NT2/D1 (cell line): ENCODE results near the gene EEF2KMT.
"Not testable (repeated sequence)": the region's sequence is repeated elsewhere in the genome, so short reads cannot be mapped to it uniquely, and the experiment has no call there.

ENCODE experiments used
- DNase-seq: peaks from one replicate; pipeline ENCODE4 v3.0.0-alpha.2; 2011; ENCODE audit warnings: low read depth, low spot score
- H3K27me3 ChIP-seq: 2 replicates; pipeline ENCODE4 v1.6.0; 2011; ENCODE audit warnings: mild to moderate bottlenecking; ENCODE audit not compliant: insufficient read length, insufficient read depth
- H3K36me3 ChIP-seq: 2 replicates; pipeline ENCODE4 v1.6.1; 2011; ENCODE audit warnings: mild to moderate bottlenecking, low read length, mixed read lengths; ENCODE audit not compliant: insufficient read depth, insufficient read length
- H3K4me1 ChIP-seq: 2 replicates; pipeline ENCODE4 v1.5.1; 2011; ENCODE audit not compliant: insufficient read depth, insufficient read length
- H3K4me3 ChIP-seq: 2 replicates; pipeline ENCODE4 v1.5.1; 2011; ENCODE audit warnings: low read depth; ENCODE audit not compliant: insufficient read length
- H3K9ac ChIP-seq: 2 replicates; pipeline ENCODE4 v1.6.0; 2011; ENCODE audit warnings: low read depth; ENCODE audit not compliant: insufficient read length
- H3K9me3 ChIP-seq: 2 replicates; pipeline ENCODE4 v1.5.1; 2011; ENCODE audit warnings: mild to moderate bottlenecking, low read length; ENCODE audit not compliant: insufficient read depth
- SUZ12 ChIP-seq: IDR thresholded peaks from 2 replicates; pipeline ENCODE4 v1.6.1; 2011; ENCODE audit not compliant: insufficient read length, insufficient read depth; ENCODE audit errors: extremely low read depth
- YY1 ChIP-seq: IDR thresholded peaks from 2 replicates; pipeline ENCODE4 v1.6.1; 2011; ENCODE audit not compliant: insufficient read length, insufficient read depth
- ZNF274 ChIP-seq: IDR thresholded peaks from 2 replicates; pipeline ENCODE4 v1.6.1; 2011; ENCODE audit warnings: mild to moderate bottlenecking, low read depth, low read length

EEF2KMT gene

GRCh38 chr16:5054876-5055865 is 42.4 kb downstream of the EEF2KMT start:
- Histone ChIP-seq H3K4me1 (peaks cover 5% of the 10 kb centered on the region), H3K9me3 (no peaks in the 10 kb centered on the region), H3K27me3 (no peaks in the 10 kb centered on the region), H3K4me3 (no peak overlapping the region), H3K9ac (no peak overlapping the region), H3K36me3 (peaks cover 8% of the 10 kb centered on the region)
- no peak for TF ChIP-seq SUZ12
- no peak for TF ChIP-seq ZNF274
- TF ChIP-seq YY1, result no peak
- no peak for DNase-seq

- Histone ChIP-seq H3K4me3 (no peak overlapping the region), H3K9me3 (no peaks in the 10 kb centered on the region), H3K9ac (no peak overlapping the region), H3K27me3 (no peaks in the 10 kb centered on the region), H3K4me1 (peaks cover 6% of the 10 kb centered on the region), H3K36me3 (peaks cover 23% of the 10 kb centered on the region)
- no peak for TF ChIP-seq YY1
- TF ChIP-seq ZNF274, result no peak
- no peak for TF ChIP-seq SUZ12
- no peak for DNase-seq
Observed at GRCh38 chr16:5046914-5047313, 50.7 kb downstream of the EEF2KMT start.

- H3K36me3 ChIP-seq, result peaks cover 23% of the 10 kb centered on the region
- no peak overlapping the region for H3K9ac ChIP-seq
- no peak overlapping the region for H3K4me3 ChIP-seq
- no peaks in the 10 kb centered on the region for H3K27me3 ChIP-seq
- no peaks in the 10 kb centered on the region for H3K9me3 ChIP-seq
- TF ChIP-seq YY1 (no peak), ZNF274 (no peak), SUZ12 (no peak)
- H3K4me1 ChIP-seq, result peaks cover 6% of the 10 kb centered on the region
- no peak for DNase-seq
Observed at GRCh38 chr16:5045499-5046115, 52.0 kb downstream of the EEF2KMT start.

GRCh38 chr16:5044581-5044980 is 53.0 kb downstream of the EEF2KMT start:
- not testable (repeated sequence) for DNase-seq

GRCh38 chr16:5044011-5044540 is 53.5 kb downstream of the EEF2KMT start:
- H3K4me3 ChIP-seq, result no peak overlapping the region
- H3K27me3 ChIP-seq, result no peaks in the 10 kb centered on the region
- H3K9ac ChIP-seq, result no peak overlapping the region
- no peak for DNase-seq
- peaks cover 23% of the 10 kb centered on the region for H3K36me3 ChIP-seq
- peaks cover 6% of the 10 kb centered on the region for H3K4me1 ChIP-seq
- no peaks in the 10 kb centered on the region for H3K9me3 ChIP-seq
- TF ChIP-seq ZNF274 (no peak), YY1 (no peak), SUZ12 (no peak)

More at GRCh38 chr16:5044581-5044980, 53.0 kb downstream of the EEF2KMT start:
- not testable (repeated sequence) for H3K9ac ChIP-seq, H3K27me3 ChIP-seq, H3K4me1 ChIP-seq, H3K9me3 ChIP-seq, H3K4me3 ChIP-seq
- peaks cover 23% of the 10 kb centered on the region for H3K36me3 ChIP-seq

- no peak for DNase-seq
- no peak for TF ChIP-seq YY1
- no peak for TF ChIP-seq ZNF274
- no peak for TF ChIP-seq SUZ12
- Histone ChIP-seq H3K27me3 (no peaks in the 10 kb centered on the region), H3K4me1 (peaks cover 6% of the 10 kb centered on the region), H3K36me3 (peaks cover 23% of the 10 kb centered on the region), H3K4me3 (no peak overlapping the region), H3K9ac (no peak overlapping the region), H3K9me3 (no peaks in the 10 kb centered on the region)
Observed at GRCh38 chr16:5042574-5043171, 54.9 kb downstream of the EEF2KMT start.

GRCh38 chr16:5041600-5042133 is 55.9 kb downstream of the EEF2KMT start:
- no peaks in the 10 kb centered on the region for H3K9me3 ChIP-seq
- no peak for DNase-seq

More at GRCh38 chr16:5041600-5042133, 55.9 kb downstream of the EEF2KMT start:
- no peak overlapping the region for H3K9ac ChIP-seq
- TF ChIP-seq ZNF274 (no peak), SUZ12 (no peak), YY1 (no peak)
- H3K27me3 ChIP-seq, result no peaks in the 10 kb centered on the region
- peaks cover 6% of the 10 kb centered on the region for H3K4me1 ChIP-seq
- H3K36me3 ChIP-seq, result peaks cover 23% of the 10 kb centered on the region
- no peak overlapping the region for H3K4me3 ChIP-seq
